A549 (cell line): ENCODE data around the gene USP17L30.
"Not testable (repeated sequence)": the region's sequence is repeated elsewhere in the genome, so short reads cannot be mapped to it uniquely, and the experiment has no call there.

Source experiments
- PBX3 ChIP-seq: IDR thresholded peaks from 2 replicates; pipeline ENCODE4 v1.6.1; 2012
- POLR2A ChIP-seq: IDR thresholded peaks from 2 replicates; pipeline ENCODE4 v1.6.1; 2012; ENCODE audit warnings: mild to moderate bottlenecking, low read length
- RFX5 ChIP-seq: fragments of 450-650 bp; IDR thresholded peaks from 2 replicates; pipeline ENCODE4 v1.7.1; 2014; ENCODE audit warnings: antibody characterized with exemption, mild to moderate bottlenecking, moderate library complexity
- TF ChIP-seq, protein P1 (sequence below): fragments of >200 bp; sonication (Bioruptor Twin); formaldehyde crosslinking; IDR thresholded peaks from 3 replicates; pipeline ENCODE4 v1.5.1; 2016

DNA sequence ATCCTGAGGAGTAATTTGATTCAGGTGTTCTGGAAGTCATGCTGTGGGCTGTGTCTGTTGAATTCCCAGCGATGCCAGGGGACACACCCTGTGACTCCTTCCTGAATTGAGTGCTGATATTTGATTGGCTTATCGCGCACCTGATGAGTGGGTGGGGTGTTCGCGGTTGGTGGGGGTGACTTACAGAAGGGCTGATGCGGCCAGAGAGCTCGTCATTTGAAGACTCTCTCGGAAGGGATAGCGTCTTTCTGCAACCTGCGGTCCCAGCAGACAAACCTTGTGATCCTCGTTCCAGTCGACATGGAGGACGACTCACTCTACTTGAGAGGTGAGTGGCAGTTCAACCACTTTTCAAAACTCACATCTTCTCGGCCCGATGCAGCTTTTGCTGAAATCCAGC is 19.1 kb upstream of the USP17L30 start, which contains the start of gene USP17L27:
- TF ChIP-seq RFX5, POLR2A, PBX3: not testable (repeated sequence)
- TF ChIP-seq, protein P1, sequence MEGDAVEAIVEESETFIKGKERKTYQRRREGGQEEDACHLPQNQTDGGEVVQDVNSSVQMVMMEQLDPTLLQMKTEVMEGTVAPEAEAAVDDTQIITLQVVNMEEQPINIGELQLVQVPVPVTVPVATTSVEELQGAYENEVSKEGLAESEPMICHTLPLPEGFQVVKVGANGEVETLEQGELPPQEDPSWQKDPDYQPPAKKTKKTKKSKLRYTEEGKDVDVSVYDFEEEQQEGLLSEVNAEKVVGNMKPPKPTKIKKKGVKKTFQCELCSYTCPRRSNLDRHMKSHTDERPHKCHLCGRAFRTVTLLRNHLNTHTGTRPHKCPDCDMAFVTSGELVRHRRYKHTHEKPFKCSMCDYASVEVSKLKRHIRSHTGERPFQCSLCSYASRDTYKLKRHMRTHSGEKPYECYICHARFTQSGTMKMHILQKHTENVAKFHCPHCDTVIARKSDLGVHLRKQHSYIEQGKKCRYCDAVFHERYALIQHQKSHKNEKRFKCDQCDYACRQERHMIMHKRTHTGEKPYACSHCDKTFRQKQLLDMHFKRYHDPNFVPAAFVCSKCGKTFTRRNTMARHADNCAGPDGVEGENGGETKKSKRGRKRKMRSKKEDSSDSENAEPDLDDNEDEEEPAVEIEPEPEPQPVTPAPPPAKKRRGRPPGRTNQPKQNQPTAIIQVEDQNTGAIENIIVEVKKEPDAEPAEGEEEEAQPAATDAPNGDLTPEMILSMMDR: not testable (repeated sequence)
